GM18498 (cell line): ENCODE measurements around the gene KDM5C.
A peak's percentile ranks its signal among the peaks of the same experiment; 100 is the strongest.
"Not testable (repeated sequence)": the region's sequence is repeated elsewhere in the genome, so short reads cannot be mapped to it uniquely, and the experiment has no call there.

Experiments
- ATAC-seq: cut with Tn5 transposase; IDR thresholded peaks from one replicate; pipeline ENCODE4 v1.9.1; 2021; ENCODE audit warnings: mild to moderate bottlenecking, moderate library complexity; ENCODE audit not compliant: unreplicated experiment

Gene KDM5C

GRCh38 chrX:53194308-53194707 lies 30.7 kb downstream of the KDM5C start:
- ATAC-seq: no peak

GRCh38 chrX:53193093-53193492 lies 31.9 kb downstream of the KDM5C start:
- ATAC-seq: no peak

- no peak for ATAC-seq
Measured at GRCh38 chrX:53190363-53190960, 34.5 kb downstream of the KDM5C start.

GRCh38 chrX:53188763-53189162 lies 36.2 kb downstream of the KDM5C start:
- ATAC-seq: peak; percentile 88

GRCh38 chrX:53186351-53186750 lies 38.7 kb downstream of the KDM5C start:
- ATAC-seq: no peak

GRCh38 chrX:53184836-53185235 lies 40.2 kb downstream of the KDM5C start:
- no peak for ATAC-seq

GRCh38 chrX:53171356-53171755 lies 53.7 kb downstream of the KDM5C start:
- no peak for ATAC-seq

GRCh38 chrX:53166103-53166502 lies 58.9 kb downstream of the KDM5C start:
- no peak for ATAC-seq

- ATAC-seq: not testable (repeated sequence)
Measured at GRCh38 chrX:53164566-53164965, 60.4 kb downstream of the KDM5C start.

- ATAC-seq: no peak
Measured at GRCh38 chrX:53163436-53163835, 61.6 kb downstream of the KDM5C start.

GRCh38 chrX:53160297-53160983 lies 64.6 kb downstream of the KDM5C start:
- ATAC-seq: no peak

GRCh38 chrX:53159184-53159583 lies 65.8 kb downstream of the KDM5C start:
- ATAC-seq: no peak

GRCh38 chrX:53156207-53156596 lies 68.8 kb downstream of the KDM5C start:
- no peak for ATAC-seq

- ATAC-seq: no peak
Measured at GRCh38 chrX:53155512-53156206, 69.3 kb downstream of the KDM5C start.

GRCh38 chrX:53153581-53153980 lies 71.4 kb downstream of the KDM5C start:
- ATAC-seq: no peak
